ENCODE results near the gene DOCK9. TPM values are rescaled to one million over a fixed set of nuclear protein-coding genes. Genes with fewer than 3 reads are reported as not detected.
"Not testable (repeated sequence)": the region's sequence is repeated elsewhere in the genome, so short reads cannot be mapped to it uniquely, and the experiment has no call there.

The DOCK9 gene
- polyA plus RNA-seq, 4 donors: 53.0 to 71.7 (median 58.7) TPM

DNA sequence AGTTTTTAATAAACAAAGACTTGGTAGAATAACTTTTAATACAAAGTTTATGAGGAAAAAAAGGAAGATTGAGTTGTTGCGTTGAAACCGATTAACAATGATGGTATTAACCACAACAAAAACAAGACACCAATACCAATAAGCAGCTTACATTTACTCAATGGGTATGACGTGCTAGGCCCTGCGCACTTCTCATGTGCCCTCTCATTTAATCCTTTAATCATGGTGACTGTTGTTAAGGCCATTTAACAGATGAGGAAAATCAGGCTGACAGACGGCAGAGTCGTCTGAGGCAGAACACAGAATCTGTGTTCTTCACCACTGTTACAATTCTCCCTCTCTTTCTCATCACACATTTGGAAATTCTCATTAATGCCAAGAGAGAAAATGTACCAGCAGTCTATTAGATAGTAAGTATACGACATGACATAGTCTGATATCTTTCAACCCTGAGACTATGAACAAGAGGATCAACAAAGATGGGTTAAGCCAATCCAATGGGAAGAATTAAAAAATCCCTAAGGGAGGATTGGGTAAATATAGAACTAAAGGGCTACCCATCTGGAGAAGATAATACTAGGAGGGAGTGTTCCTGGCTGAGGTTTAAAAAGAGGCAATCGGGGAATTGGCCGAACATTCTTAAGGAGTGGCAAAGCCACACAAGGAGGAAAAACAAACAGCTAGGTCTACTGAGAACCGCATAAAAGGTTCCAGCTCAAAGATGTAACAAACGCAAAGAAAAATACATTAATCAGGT is 54.0 kb downstream of the DOCK9 start:
- no peak for DNase-seq (ENCODE audit: low read depth in 4 of 4, low spot score in 2 of 4)

DNA sequence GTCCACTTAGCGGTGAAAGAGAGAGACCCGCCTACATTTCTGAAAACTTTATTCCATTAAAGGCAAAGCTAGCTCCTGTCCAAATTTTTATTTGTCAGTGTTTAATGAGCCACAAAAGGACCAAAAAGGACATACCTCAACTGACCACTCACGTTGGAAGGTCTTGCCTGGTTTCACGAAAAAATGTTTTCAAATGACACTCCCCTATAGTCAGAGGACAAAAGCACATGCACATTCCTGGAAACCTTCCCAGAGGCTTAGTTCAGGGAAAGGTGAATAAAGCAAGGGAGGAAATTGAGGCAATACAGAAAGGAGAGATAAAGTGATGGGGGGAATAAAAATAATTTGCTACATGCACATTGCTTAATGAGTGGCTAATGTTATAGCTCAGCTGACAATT is 55.6 kb downstream of the DOCK9 start:
- no peak for DNase-seq (ENCODE audit: low read depth in 4 of 4, low spot score in 2 of 4)

DNA sequence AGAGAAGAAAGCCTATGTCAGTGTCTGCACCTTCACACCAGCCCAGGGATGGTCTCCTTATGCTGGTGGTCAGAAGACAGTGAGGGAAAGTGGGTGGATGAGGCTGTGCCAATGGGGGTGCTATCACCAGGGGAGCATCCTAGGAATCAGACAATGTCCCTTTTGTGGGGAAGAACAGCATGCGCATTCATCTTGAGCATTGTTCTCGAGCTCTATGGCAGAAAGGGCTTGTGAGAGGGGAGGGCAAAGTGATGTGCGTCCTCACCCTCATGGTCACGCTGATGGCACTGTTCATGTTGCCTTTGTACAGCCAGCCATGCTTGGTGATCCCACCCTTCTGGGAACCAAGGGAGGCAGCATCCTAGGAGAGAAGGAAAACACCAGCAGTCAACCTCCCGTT is 56.1 kb downstream of the DOCK9 start:
- no peak for DNase-seq (ENCODE audit: low read depth in 4 of 4, low spot score in 2 of 4)

DNA sequence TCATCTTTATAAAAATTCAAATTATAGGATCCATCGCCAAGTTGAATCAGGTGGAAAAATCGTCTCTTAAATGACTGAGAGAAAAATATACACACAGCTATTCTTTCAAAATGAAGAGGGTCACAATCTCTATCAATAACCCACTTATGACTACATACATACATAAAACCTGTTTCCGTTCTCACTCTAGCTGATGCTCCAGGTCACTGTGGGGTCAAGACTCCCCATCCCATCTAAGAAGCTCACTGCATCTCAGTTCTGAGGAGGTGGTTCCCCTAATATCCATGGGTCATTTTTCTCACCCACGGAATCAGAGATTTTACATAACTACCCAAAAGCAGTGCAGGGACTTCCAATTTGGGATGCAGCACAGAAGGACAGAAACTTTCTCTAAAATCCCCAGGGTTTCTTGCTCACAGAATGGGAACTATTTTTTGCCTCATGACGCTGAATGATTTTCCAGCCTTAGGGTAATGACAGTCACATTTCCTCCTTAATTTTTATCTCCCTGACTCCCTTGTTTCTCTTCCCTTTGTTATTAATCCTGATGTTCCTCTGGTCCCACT is 56.8 kb downstream of the DOCK9 start:
- no peak for DNase-seq (ENCODE audit: low read depth in 4 of 4, low spot score in 2 of 4)

DNA sequence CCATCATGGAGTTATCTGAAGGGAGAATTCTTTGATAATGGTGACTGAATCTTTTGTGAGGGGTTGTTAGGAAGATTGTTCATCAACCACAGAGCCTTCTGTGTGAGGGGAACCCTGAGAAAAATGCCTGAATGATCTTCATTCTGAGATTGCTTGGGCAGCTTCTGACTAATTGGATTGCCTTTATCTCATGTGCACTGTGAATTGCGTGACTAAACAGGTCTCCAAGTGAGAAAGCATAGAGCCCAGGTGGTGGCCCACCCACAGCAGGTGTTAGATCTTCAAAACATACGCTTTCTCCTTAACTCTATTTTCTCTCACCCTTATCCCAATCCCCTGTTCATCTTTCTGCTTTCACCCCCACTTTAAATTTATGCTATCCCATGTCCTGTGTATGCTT is 58.3 kb downstream of the DOCK9 start:
- no peak for DNase-seq (ENCODE audit: low read depth in 4 of 4, low spot score in 2 of 4)

DNA sequence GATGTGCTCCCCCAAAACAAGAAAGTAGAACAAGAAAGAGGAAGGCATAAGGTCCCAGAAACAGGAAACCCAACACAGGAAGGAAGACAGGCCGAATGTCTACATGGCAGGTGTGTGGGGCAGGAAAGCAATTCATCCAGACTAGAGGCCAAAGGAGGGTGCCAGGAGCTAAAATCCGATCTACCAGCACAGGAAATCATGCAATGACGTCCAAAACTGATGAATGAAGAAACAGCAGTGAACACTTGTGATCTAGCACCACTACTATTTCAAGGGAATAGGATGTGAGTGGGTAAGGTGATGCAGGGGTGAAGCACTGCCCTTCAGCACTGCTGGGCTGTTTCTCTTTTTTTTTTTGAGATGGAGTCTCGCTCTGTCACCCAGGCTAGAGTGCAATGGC is 59.1 kb downstream of the DOCK9 start:
- no peak for DNase-seq (ENCODE audit: low read depth in 4 of 4, low spot score in 2 of 4)

DNA sequence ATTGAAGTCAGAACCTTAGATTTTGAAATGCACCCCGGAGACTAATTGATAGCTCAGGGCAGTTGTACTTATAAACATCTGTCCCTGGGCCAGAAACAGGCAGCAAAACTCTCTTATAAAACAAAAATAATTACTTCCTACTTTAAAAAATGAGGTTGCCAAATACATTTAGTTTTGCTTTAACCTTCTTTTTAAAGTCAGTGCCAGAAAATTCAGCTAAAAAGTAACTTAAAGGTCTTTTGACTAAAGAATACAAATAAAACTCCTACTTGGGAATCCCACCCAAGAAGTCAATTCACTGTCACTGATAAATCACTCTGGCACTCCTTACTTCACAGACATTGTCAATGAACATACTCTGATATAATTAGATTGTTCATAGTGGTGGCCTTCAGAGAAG is 60.7 kb downstream of the DOCK9 start:
- no peak for DNase-seq (ENCODE audit: low read depth in 4 of 4, low spot score in 2 of 4)

DNA sequence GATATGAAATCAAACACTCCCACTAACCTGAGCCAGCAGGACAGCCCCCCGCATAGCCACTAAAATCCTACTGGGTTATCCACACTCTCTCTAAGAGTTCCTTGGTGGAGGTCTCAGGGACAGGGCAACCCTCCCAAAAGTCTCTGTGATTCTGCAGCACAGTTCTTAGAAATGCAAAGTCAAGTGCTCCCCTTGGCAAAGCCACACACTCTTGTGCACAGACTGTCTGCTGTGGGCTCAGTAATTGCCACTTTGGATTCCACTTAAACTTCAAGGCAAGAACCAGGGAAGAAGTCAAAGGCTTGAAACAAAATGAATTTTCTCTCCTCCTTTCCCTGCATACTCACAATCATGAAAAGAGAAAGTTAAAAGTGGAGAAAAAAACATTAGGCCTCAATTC is 61.5 kb downstream of the DOCK9 start:
- no peak for DNase-seq (ENCODE audit: low read depth in 4 of 4, low spot score in 2 of 4)

DNA sequence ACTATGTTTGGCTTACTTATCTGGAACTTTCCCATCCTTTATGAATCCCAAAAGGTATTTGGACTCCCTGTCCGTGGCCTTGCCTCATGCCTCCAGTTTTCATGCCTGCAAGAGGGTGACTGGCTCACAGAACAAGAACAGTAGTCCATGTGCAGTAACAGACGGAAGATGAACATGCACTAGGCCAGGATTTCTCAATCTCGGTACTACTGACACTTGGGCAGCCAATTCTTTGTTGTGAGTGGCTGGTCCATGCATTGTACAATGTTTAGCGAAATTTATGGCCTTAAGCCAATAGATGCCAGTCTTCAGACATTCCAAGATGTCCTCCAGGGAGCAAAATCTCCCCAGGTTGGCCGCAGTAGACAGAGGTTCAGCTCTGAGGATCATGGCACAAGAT is 61.9 kb downstream of the DOCK9 start:
- no peak for DNase-seq (ENCODE audit: low read depth in 4 of 4, low spot score in 2 of 4)

DNA sequence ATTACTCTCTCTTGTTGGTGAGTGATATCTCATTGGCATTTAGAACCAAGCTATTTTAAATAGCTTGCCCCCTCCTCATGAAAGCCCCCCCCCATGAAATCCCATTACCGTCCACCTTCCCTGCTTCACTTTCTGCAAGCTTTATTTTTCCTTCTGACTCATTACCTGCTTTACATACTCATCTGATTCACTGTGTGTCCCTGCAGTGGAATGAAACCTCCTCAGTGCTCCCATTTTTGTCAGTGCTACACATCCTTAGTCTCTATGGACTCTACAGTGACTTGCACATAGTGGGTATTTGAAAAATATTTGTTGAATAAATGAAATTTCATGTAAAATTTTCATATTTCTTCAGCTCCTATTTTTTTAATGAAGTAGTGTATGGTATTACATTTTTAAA is 62.3 kb downstream of the DOCK9 start:
- no peak for DNase-seq (ENCODE audit: low read depth in 4 of 4, low spot score in 2 of 4)

DNA sequence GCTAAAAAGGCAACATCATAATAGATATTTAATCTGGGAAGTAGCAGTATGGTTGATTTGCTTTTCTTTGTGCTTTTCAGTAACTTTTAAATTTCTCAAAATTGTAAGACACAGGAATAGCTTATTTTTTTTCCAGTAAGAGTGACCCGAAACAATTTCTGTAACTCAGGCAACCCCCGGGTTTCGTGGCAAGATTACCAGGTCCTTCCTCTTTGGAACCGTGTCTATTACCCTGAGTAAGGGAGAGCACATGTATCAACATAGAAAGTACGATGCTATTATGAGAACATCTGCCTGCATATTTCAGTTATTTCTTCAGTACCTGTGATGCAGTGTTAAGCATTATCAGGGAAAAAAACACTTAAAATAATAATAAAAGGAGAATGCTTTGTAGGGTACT is 64.1 kb downstream of the DOCK9 start:
- no peak for DNase-seq (ENCODE audit: low read depth in 4 of 4, low spot score in 2 of 4)

DNA sequence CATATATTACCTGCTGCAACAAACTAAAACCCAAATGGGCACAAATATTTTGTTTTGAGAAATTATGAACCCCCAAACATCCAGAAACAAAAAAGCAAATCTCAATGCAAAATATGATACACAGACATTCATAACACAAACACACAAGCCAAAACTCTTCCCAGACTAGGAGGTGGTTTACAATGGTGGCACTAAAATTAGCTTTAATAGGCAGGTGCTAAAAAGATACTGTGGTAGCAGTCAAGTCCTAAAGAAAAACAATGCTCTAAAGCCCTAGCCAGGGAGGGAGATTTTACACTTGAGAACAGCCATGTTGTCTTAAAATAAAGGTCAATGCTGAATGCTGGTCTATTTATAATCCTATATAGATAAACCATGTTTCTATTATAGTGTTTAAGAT is 65.0 kb downstream of the DOCK9 start:
- no peak for DNase-seq (ENCODE audit: low read depth in 4 of 4, low spot score in 2 of 4)

DNA sequence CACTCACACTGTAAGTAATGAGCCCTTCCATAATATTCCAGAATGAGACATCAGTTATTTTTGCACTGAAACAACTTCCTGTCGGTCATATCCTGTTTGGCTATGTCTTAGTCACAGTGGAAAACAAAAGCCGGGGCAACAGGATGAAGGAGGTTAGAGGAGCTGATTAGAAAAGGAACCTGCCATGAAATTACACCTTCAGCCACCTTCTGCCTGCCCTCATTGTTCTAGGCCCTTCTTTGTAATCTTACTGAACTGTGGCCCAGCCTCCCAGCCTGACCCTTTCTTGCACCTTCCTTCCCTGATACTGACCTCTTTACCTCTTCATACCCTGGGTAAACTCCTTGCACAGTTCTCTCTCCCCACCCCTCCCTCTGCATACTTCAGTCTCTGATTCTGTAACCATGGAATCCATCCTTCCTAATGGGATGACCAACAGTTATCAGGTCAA is 67.3 kb downstream of the DOCK9 start:
- DNase-seq (ENCODE audit: low read depth in 4 of 4, low spot score in 2 of 4): no peak

DNA sequence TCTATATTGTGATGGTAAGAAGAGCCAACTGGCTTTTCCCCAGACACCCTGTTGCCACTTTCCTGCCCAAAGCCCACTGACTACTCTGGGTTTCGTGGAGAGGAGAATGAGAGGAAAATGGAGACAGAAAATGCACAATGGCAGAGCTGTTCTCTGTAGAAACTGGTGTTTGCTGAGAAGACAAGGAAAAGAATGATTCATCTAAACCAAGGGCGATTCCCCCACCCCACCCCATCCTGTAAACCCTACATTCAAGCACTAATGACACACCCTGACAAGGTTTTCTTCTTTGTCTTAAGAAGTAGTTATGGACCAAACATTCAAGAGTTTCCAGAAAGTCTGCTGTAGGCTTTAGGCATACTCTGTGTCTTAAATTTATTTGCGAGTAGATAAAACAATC is 68.8 kb downstream of the DOCK9 start:
- no peak for DNase-seq (ENCODE audit: low read depth in 4 of 4, low spot score in 2 of 4)

DNA sequence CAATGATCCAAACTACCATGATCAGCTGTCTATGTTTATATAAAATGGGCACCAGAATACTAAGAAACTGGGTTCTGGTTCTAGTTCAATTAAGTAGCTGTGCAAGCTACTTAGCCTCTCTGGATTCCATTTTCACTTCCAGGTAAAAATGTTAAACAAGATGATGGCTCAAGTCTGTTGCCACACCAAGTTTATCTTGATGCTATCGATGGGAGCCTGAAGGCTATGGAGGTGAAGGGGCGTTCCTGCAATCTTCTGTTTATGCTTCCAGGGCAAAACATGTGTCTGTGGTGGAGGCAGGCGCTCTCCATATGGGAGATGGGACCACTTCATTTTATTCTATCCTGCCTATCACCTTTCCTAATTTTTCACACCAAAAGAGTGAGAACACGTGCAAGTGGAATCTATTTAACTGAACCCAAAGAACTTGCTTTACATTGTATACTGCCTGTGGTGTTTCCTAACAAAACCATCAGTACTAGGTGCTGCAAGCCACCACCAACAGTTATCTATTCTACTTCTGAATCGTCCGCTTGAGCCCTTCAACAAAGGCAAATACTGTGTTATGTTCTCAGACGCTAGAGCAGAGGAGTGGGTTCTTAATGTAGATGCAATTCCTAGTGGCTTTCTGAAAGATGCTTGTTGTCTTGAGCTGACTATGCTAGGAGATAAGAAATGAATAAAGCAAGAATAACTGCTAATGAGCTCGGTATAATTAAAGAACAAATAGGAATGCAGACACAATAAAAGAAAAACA is 70.9 kb downstream of the DOCK9 start:
- no peak for DNase-seq (ENCODE audit: low read depth in 4 of 4, low spot score in 2 of 4)

DNA sequence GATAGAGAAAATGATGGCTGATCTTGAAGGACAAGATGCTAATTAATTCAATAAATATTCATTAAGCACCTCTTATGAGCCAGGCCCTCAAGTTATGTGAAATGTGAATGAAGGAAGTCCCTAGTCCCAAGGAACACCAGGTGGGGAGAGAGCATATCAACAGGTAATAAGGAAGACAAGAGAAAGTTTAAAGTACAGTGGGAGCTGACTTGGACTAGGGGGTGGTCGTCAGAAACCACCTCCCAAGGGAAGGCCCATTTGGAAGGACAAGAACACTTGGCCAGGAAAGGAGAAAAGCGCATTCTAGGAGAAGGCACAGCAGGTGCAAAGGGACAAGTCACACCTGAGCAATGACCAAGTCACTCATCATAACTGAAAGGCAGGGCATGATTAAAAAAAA is 72.7 kb downstream of the DOCK9 start:
- DNase-seq (ENCODE audit: low read depth in 4 of 4, low spot score in 2 of 4): no peak

DNA sequence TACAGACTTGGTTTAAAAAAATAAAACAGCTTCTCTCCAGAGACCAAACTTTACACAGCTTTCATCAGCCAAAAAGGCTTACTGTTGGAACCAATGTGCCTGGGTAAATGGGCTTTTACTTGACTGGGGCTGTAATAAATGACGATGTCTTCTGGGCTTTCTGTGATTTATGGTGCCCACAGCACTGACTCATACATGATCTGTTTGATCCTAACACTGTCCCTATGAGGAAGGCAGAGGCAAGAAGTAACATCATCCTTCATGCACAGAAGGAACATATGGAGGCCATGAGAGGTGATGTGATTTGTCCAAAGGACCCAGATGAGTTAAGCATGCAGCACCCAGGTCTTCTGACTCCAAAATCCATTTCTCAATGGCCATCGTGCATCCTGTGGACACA is 77.4 kb downstream of the DOCK9 start:
- no peak for DNase-seq (ENCODE audit: low read depth in 4 of 4, low spot score in 2 of 4)

DNA sequence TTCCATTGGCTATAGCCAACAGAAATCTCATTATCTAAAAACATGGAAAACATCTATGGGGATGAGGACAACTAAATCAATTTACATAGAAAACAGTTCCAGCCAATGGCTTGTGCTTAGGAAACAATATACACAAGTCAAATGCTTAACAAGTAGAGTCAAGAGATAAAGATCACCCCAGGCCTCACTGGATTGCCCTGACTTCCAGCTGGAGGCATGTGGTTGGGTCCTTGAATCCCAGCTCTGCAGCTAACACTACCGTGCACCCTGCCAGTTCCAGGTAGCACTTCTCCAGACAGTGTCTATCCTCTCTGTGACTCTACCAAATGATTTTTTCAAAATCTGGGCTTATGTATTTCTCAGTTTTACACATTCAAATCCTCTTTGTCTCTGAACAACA is 80.2 kb downstream of the DOCK9 start:
- no peak for DNase-seq (ENCODE audit: low read depth in 4 of 4, low spot score in 2 of 4)

DNA sequence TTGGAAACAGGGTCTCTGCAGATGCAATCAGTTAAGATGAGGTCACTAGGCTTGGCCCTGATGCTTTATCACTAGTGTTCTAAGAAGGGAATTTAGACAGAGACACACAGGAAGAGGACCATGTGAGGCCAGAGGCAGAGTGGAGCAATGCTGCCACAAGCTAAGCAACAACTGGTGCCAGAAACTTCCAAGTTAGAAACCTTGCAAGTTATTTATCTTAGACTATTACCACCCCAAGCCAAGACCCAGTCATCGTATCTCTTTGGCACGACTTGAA is 81.1 kb downstream of the DOCK9 start:
- no peak for DNase-seq (ENCODE audit: low read depth in 4 of 4, low spot score in 2 of 4)

DNA sequence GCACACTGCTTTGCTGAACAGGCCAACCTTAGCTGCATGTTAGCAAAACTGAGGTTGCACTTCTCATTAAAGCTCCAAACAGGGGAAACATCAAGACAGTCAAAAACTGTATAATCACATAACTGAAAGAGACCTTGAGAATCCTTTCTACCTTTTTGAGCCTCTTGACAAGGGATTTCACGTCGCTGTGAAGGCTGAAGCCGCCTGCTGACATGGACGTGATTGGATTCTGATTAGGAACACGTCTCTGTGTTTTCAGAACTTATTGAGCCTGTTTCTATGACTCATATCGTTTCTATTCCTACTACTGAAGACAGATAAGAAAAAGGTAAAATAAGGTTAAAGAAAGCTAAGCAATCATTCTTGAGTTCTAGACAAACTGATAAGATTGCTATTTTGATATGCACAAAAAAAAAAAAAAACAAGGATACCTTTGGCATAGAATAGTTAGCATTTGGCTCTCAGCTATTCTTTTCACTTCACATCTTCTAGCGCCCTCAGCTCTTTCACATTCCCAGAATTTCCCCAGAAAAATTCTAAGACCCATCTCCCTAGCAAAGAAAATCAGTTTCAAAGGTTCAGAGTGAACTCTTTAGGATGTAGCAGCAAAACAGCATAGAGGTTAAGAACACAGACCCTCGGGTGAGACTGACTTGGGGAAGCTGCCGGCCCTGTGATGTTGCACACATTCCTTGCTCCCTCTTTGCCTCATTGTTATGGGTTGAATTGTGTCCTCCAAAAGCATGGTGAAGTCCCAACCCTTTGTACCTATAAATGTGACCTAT is 81.6 kb downstream of the DOCK9 start:
- DNase-seq (ENCODE audit: low read depth in 4 of 4, low spot score in 2 of 4): no peak

DNA sequence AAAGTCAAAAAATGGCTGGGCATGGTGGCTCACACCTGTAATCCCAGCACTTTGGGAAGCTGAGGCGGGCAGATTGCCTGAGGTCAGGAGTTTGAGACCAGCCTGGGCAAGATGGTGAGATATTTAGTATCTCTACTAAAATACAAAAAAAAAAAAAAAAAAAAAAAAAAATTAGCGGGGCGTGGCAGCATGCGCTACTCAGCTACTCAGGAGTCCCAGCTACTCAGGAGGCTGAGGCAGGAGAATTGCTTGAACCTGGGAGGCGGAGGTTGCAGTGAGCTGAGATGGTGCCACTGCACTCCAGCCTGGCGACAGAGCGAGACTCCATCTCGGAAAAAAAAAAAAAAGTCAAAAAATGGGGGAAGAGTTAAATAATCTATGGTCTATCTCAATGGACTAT is 83.0 kb downstream of the DOCK9 start:
- not testable (repeated sequence) for DNase-seq (ENCODE audit: low read depth in 4 of 4, low spot score in 2 of 4)

All from left renal cortex interstitium (tissue), 4 donors.